ENCODE results near the gene NGLY1. TPM values are rescaled to one million over a fixed set of nuclear protein-coding genes. Genes with fewer than 3 reads are reported as not detected.

The NGLY1 gene
- total RNA-seq, 1 donor = 30.4 TPM

DNA sequence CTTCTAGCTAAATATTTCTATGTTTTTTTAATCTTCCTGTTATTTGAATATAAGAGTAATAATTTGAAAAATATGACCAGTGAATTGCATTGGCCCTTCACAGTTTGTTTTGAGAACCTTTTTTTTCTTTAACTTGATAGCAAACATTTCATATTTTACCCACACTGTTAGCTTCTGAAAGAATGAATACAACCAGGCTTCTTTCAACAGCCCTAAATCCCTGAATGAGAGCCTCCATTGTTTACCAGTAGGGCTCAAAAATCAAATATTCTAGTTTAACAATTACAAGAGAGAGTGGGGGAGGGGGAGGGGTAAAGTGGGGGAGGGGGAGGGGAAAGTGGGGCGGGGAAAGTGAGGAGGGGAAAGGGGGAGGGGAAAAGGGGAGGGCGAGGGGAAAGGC lies 104.1 kb downstream of the NGLY1 start:
- Histone ChIP-seq H3K27ac (ENCODE audit: low read depth, low read length) (no peak overlapping the region), H3K79me2 (ENCODE audit: insufficient read depth, low read length) (no peaks in the 10 kb centered on the region), H3K4me3 (ENCODE audit: insufficient read depth, low read length) (no peak overlapping the region), H3K4me1 (ENCODE audit: insufficient read depth, low read length) (no peaks in the 10 kb centered on the region), H3K27me3 (ENCODE audit: insufficient read depth, low read length) (no peaks in the 10 kb centered on the region), H3K9me3 (ENCODE audit: low read depth, low read length) (no peaks in the 10 kb centered on the region), H3K4me2 (ENCODE audit: insufficient read depth, low read length) (no peak overlapping the region), H2AFZ (ENCODE audit: low read length) (no peak overlapping the region), H3K36me3 (ENCODE audit: insufficient read depth, low read length) (no peaks in the 10 kb centered on the region), H4K20me1 (ENCODE audit: insufficient read depth, low read length) (no peaks in the 10 kb centered on the region)
- TF ChIP-seq, protein P1, sequence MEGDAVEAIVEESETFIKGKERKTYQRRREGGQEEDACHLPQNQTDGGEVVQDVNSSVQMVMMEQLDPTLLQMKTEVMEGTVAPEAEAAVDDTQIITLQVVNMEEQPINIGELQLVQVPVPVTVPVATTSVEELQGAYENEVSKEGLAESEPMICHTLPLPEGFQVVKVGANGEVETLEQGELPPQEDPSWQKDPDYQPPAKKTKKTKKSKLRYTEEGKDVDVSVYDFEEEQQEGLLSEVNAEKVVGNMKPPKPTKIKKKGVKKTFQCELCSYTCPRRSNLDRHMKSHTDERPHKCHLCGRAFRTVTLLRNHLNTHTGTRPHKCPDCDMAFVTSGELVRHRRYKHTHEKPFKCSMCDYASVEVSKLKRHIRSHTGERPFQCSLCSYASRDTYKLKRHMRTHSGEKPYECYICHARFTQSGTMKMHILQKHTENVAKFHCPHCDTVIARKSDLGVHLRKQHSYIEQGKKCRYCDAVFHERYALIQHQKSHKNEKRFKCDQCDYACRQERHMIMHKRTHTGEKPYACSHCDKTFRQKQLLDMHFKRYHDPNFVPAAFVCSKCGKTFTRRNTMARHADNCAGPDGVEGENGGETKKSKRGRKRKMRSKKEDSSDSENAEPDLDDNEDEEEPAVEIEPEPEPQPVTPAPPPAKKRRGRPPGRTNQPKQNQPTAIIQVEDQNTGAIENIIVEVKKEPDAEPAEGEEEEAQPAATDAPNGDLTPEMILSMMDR (IDR thresholded peaks at IDR 0.05; ENCODE audit: extremely low read depth, low read depth, low read length) = no peak
- no peak for DNase-seq (ENCODE audit: insufficient read length, low spot score, missing footprints)

DNA sequence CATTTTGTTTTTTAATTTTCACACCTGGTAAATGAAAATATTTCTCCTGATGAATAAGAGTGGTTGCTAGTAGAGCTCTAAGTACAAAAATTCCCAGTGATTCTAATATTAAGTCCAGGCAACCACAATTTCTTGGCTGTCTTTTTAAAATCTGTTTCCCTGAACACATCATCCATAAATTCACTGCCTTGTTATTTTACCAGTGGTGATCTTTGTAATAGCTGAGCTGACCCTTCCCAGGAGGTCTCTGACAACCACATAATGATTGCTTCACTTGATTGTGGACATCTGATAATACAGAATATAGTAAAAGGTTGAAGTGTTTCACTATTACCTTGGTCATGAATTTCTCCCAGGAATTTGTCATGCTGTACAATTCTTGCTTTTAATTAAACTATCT lies 104.7 kb downstream of the NGLY1 start:
- TF ChIP-seq, protein P1 (IDR thresholded peaks at IDR 0.05; ENCODE audit: extremely low read depth, low read depth, low read length) = no peak
- no peak overlapping the region for H3K27ac ChIP-seq (ENCODE audit: low read depth, low read length)
- H3K9me3 ChIP-seq (ENCODE audit: low read depth, low read length) = no peaks in the 10 kb centered on the region
- no peaks in the 10 kb centered on the region for H3K79me2 ChIP-seq (ENCODE audit: insufficient read depth, low read length)
- no peaks in the 10 kb centered on the region for H3K27me3 ChIP-seq (ENCODE audit: insufficient read depth, low read length)
- H4K20me1 ChIP-seq (ENCODE audit: insufficient read depth, low read length) = no peaks in the 10 kb centered on the region
- no peak overlapping the region for H2AFZ ChIP-seq (ENCODE audit: low read length)
- DNase-seq (ENCODE audit: insufficient read length, low spot score, missing footprints) = no peak
- H3K4me1 ChIP-seq (ENCODE audit: insufficient read depth, low read length) = no peaks in the 10 kb centered on the region
- no peak overlapping the region for H3K4me3 ChIP-seq (ENCODE audit: insufficient read depth, low read length)
- no peak overlapping the region for H3K4me2 ChIP-seq (ENCODE audit: insufficient read depth, low read length)
- no peaks in the 10 kb centered on the region for H3K36me3 ChIP-seq (ENCODE audit: insufficient read depth, low read length)

DNA sequence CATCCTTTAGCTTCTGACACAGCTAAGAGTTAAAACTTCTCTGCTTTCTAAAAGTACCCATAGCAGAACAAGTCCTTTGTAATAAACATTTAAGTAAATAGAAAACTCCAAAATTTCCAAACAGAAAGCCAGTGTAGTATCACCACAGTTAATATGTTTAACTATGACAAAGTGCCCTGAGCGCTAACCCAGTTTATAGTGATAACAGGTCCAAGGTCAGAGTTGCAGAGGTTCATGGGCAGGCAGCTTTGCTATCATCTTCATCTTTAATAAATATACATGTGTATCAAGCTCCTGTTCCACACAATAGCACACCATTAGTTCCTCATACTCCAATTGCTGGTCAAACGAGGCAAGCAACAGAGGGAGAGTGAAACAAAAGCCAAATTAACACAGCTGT lies 106.1 kb downstream of the NGLY1 start:
- TF ChIP-seq, protein P1 (IDR thresholded peaks at IDR 0.05; ENCODE audit: extremely low read depth, low read depth, low read length) = no peak
- Histone ChIP-seq H4K20me1 (ENCODE audit: insufficient read depth, low read length) (no peaks in the 10 kb centered on the region), H3K4me2 (ENCODE audit: insufficient read depth, low read length) (no peak overlapping the region), H3K4me1 (ENCODE audit: insufficient read depth, low read length) (no peaks in the 10 kb centered on the region), H3K27me3 (ENCODE audit: insufficient read depth, low read length) (no peaks in the 10 kb centered on the region), H2AFZ (ENCODE audit: low read length) (no peak overlapping the region), H3K79me2 (ENCODE audit: insufficient read depth, low read length) (no peaks in the 10 kb centered on the region), H3K4me3 (ENCODE audit: insufficient read depth, low read length) (no peak overlapping the region), H3K9me3 (ENCODE audit: low read depth, low read length) (no peaks in the 10 kb centered on the region), H3K36me3 (ENCODE audit: insufficient read depth, low read length) (no peaks in the 10 kb centered on the region), H3K27ac (ENCODE audit: low read depth, low read length) (no peak overlapping the region)
- no peak for DNase-seq (ENCODE audit: insufficient read length, low spot score, missing footprints)

DNA sequence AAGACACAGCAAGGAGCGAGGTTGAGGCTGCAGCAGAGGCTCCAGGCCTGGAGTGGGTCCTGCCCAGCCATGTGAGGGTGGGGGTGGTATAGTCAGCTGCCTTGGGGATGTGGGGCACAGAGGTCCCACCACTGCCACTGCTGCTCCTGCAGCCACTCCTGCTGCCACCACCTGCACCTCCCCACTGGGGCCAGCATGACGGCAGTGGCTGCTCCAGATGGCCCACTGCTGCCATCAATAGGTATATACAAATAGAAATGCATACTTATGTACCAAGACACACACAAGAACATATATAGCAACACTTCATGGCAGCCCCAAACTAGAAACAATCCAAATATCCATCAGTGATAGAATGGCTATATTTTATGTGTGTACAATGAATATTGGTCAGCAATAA lies 108.6 kb downstream of the NGLY1 start:
- Histone ChIP-seq H3K4me2 (ENCODE audit: insufficient read depth, low read length) (no peak overlapping the region), H3K79me2 (ENCODE audit: insufficient read depth, low read length) (no peaks in the 10 kb centered on the region), H4K20me1 (ENCODE audit: insufficient read depth, low read length) (no peaks in the 10 kb centered on the region), H3K9me3 (ENCODE audit: low read depth, low read length) (no peaks in the 10 kb centered on the region), H3K27me3 (ENCODE audit: insufficient read depth, low read length) (no peaks in the 10 kb centered on the region), H3K4me1 (ENCODE audit: insufficient read depth, low read length) (no peaks in the 10 kb centered on the region), H2AFZ (ENCODE audit: low read length) (no peak overlapping the region), H3K36me3 (ENCODE audit: insufficient read depth, low read length) (no peaks in the 10 kb centered on the region), H3K4me3 (ENCODE audit: insufficient read depth, low read length) (no peak overlapping the region), H3K27ac (ENCODE audit: low read depth, low read length) (no peak overlapping the region)
- DNase-seq (ENCODE audit: insufficient read length, low spot score, missing footprints) = no peak
- TF ChIP-seq, protein P1 (IDR thresholded peaks at IDR 0.05; ENCODE audit: extremely low read depth, low read depth, low read length) = no peak

Data from osteoblast (primary cell).